ENCODE data around the gene RBM23. TPM values are rescaled to one million over a fixed set of nuclear protein-coding genes. Genes with fewer than 3 reads are reported as not detected.
A peak's percentile ranks its signal among the peaks of the same experiment; 100 is the strongest.

The RBM23 gene
- total RNA-seq, 1 donor from 2014 or later, result 110 TPM

DNA sequence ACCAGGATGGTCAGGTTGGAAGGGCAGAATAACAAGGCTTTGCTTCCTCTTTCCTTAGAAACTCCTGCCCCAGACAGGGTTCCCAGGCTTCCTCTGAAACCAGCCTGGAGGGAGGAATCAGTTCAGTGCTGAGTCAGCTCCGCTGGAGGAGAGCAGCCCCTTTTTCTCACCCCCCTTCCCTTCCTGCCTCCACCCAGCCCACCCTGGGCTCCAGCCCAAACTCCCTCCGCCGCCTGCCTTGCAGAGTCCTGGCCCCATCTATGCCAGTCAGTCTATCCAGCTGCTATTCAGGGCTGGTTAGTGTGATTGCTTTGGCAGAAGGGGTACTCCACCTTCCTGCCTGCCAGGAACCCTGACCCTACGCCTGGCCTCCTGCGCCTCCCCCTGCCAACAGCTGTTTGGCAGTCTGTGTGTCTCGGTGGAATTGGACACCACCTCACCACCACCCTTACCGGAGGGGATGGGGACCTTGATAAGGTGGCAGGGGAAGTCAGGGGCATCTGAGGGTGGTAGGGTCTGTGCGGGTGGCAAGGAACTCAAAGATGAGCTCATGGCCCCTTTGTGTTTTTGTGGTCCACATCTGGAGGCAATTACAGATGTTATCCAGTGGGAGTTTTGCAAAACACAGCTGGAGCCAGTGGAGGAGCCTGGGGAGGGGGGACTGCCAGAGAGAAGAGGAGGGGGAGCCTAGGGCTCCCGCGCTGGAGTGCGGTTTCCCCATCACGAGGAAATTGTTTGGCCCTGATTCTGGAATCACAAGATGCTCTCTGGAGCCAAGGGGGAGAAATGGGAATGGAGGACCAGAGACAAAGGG lies 70.4 kb downstream of the RBM23 start:
- TF ChIP-seq CTCF (conservative IDR thresholded peaks at IDR 0.05), result no peak
- Mint-ChIP-seq H3K36me3 (ENCODE audit: low read depth) (no peaks in the 10 kb centered on the region), H3K27me3 (ENCODE audit: low read depth) (no peaks in the 10 kb centered on the region), H3K4me1 (peaks cover 32% of the 10 kb centered on the region), H3K4me3 (peak overlapping the region; percentile 69), H3K9me3 (no peaks in the 10 kb centered on the region), H3K27ac (ENCODE audit: unreplicated experiment) (peak overlapping the region; percentile 95)
- DNase-seq (ENCODE audit: low read depth, low spot score), result no peak

GRCh38 chr14:22847661-22848341 lies 71.1 kb downstream of the RBM23 start:
- no peak for DNase-seq (ENCODE audit: low read depth, low spot score)
- no peak for TF ChIP-seq CTCF (conservative IDR thresholded peaks at IDR 0.05)
- H3K27me3 Mint-ChIP-seq (ENCODE audit: low read depth), result no peaks in the 10 kb centered on the region
- H3K4me1 Mint-ChIP-seq, result peaks cover 27% of the 10 kb centered on the region
- no peaks in the 10 kb centered on the region for H3K36me3 Mint-ChIP-seq (ENCODE audit: low read depth)
- peak overlapping the region; percentile 93 for H3K27ac Mint-ChIP-seq (ENCODE audit: unreplicated experiment)
- H3K4me3 Mint-ChIP-seq, result peak overlapping the region; percentile 69
- H3K9me3 Mint-ChIP-seq, result no peaks in the 10 kb centered on the region

DNA sequence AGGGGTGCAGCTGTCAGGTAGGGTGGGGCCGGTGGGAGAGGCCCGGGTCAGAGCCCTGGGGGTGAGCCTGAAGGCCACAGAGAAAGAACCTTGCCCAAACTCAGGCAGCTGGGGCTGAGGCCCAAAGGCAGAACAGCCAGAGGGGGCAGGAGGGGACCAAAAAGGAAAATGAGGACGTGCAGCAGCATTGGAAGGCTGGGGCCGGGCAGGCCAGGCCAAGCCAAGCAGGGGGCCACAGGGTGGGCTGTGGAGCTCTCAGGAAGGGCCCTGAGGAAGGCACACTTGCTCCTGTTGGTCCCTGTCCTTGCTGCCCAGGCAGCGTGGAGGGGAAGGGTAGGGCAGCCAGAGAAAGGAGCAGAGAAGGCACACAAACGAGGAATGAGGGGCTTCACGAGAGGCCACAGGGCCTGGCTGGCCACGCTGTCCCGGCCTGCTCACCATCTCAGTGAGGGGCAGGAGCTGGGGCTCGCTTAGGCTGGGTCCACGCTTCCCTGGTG lies 72.1 kb downstream of the RBM23 start:
- no peaks in the 10 kb centered on the region for H3K27me3 Mint-ChIP-seq (ENCODE audit: low read depth)
- no peak for DNase-seq (ENCODE audit: low read depth, low spot score)
- TF ChIP-seq CTCF (conservative IDR thresholded peaks at IDR 0.05), result no peak
- H3K36me3 Mint-ChIP-seq (ENCODE audit: low read depth), result no peaks in the 10 kb centered on the region
- peaks cover 25% of the 10 kb centered on the region for H3K4me1 Mint-ChIP-seq
- peak overlapping the region; percentile 78 for H3K27ac Mint-ChIP-seq (ENCODE audit: unreplicated experiment)
- H3K4me3 Mint-ChIP-seq, result no peak overlapping the region
- H3K9me3 Mint-ChIP-seq, result no peaks in the 10 kb centered on the region

- peaks cover 25% of the 10 kb centered on the region for H3K4me1 Mint-ChIP-seq
- TF ChIP-seq CTCF (conservative IDR thresholded peaks at IDR 0.05), result no peak
- no peak overlapping the region for H3K27ac Mint-ChIP-seq (ENCODE audit: unreplicated experiment)
- H3K9me3 Mint-ChIP-seq, result no peaks in the 10 kb centered on the region
- no peak for DNase-seq (ENCODE audit: low read depth, low spot score)
- H3K36me3 Mint-ChIP-seq (ENCODE audit: low read depth), result peaks cover 4% of the 10 kb centered on the region
- H3K4me3 Mint-ChIP-seq, result peak overlapping the region; percentile 47
- H3K27me3 Mint-ChIP-seq (ENCODE audit: low read depth), result no peaks in the 10 kb centered on the region
These were observed 72.9 kb downstream of the RBM23 start for GRCh38 chr14:22845821-22846625.

GRCh38 chr14:22845103-22845394 lies 73.9 kb downstream of the RBM23 start:
- H3K27ac Mint-ChIP-seq (ENCODE audit: unreplicated experiment), result no peak overlapping the region
- H3K4me1 Mint-ChIP-seq, result peaks cover 25% of the 10 kb centered on the region
- H3K36me3 Mint-ChIP-seq (ENCODE audit: low read depth), result peaks cover 4% of the 10 kb centered on the region

More at GRCh38 chr14:22845103-22845394, 73.9 kb downstream of the RBM23 start:
- H3K4me3 Mint-ChIP-seq, result no peak overlapping the region
- DNase-seq (ENCODE audit: low read depth, low spot score), result no peak
- H3K27me3 Mint-ChIP-seq (ENCODE audit: low read depth), result no peaks in the 10 kb centered on the region
- TF ChIP-seq CTCF (conservative IDR thresholded peaks at IDR 0.05), result no peak
- H3K9me3 Mint-ChIP-seq, result no peaks in the 10 kb centered on the region

Measured in neural crest cell (in vitro differentiated cells).